GM12874 (cell line): ENCODE measurements around the gene SHF.

Source experiments
- TF ChIP-seq, protein P1 (sequence below): IDR thresholded peaks from 2 replicates; pipeline ENCODE4 v1.5.1; 2011; ENCODE audit warnings: low read depth, mild to moderate bottlenecking, control low read depth, low read length, moderate library complexity; ENCODE audit not compliant: insufficient read depth

The SHF gene

GRCh38 chr15:45165536-45165935, 22.2 kb downstream of the SHF start:
- TF ChIP-seq, protein P1, sequence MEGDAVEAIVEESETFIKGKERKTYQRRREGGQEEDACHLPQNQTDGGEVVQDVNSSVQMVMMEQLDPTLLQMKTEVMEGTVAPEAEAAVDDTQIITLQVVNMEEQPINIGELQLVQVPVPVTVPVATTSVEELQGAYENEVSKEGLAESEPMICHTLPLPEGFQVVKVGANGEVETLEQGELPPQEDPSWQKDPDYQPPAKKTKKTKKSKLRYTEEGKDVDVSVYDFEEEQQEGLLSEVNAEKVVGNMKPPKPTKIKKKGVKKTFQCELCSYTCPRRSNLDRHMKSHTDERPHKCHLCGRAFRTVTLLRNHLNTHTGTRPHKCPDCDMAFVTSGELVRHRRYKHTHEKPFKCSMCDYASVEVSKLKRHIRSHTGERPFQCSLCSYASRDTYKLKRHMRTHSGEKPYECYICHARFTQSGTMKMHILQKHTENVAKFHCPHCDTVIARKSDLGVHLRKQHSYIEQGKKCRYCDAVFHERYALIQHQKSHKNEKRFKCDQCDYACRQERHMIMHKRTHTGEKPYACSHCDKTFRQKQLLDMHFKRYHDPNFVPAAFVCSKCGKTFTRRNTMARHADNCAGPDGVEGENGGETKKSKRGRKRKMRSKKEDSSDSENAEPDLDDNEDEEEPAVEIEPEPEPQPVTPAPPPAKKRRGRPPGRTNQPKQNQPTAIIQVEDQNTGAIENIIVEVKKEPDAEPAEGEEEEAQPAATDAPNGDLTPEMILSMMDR, result no peak

DNA sequence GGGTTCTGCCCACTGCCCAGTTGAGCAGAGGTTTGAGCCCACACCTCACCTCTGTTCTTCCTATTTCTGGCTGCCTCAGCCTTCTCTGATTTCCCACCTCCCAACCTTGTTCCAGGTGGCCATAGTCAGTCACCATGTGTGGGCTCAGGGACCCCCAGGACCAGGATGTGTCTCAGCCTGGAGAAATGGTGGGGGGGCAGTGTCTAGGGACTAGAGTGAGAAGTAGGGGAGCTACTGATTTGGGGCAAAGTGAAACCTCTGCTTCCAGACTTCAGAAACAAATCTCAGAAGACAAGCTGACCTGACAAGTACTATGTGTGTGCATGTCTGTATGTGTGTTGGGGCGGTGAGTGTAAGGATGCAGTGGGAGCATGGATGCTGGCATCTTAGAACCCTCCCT, 22.9 kb downstream of the SHF start:
- TF ChIP-seq, protein P1, result no peak

- TF ChIP-seq, protein P1, result no peak
These were observed 24.3 kb downstream of the SHF start for GRCh38 chr15:45163508-45163856.

- TF ChIP-seq, protein P1, result peak; percentile 94
These were observed 24.8 kb downstream of the SHF start for GRCh38 chr15:45162771-45163507.

DNA sequence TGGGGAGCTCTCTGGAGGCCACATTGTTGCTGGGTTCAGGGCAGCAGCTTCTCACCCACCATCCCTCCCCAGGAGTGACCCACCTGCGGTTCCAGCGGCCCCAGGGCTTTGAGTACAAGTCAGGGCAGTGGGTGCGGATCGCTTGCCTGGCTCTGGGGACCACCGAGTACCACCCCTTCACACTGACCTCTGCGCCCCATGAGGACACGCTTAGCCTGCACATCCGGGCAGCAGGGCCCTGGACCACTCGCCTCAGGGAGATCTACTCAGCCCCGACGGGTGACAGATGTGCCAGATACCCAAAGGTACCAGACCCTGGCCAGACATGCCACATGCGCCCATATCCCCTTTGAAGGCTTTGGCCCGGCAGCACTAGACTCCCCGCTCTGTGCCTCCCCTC, 26.1 kb downstream of the SHF start:
- TF ChIP-seq, protein P1, result no peak

DNA sequence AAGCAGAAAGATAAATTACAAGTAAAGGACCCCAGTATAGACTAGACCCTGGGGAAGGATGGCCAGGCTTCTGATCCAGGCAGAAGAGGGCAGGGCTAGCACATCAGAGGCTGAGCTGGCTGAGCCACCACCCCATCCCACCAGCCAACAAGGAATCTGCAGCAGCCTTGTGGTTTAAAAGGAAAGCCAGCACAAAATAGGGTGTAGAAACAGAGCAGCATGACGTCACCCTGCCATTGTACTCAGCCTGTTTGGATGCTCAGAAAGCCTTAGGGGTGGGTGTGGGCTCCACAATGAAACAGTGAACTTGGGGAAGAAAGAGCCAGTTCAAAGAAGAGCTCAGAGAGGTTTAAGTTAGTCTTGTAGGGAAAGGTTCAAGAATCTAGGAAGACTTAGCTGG, 29.8 kb downstream of the SHF start:
- TF ChIP-seq, protein P1, result no peak

DNA sequence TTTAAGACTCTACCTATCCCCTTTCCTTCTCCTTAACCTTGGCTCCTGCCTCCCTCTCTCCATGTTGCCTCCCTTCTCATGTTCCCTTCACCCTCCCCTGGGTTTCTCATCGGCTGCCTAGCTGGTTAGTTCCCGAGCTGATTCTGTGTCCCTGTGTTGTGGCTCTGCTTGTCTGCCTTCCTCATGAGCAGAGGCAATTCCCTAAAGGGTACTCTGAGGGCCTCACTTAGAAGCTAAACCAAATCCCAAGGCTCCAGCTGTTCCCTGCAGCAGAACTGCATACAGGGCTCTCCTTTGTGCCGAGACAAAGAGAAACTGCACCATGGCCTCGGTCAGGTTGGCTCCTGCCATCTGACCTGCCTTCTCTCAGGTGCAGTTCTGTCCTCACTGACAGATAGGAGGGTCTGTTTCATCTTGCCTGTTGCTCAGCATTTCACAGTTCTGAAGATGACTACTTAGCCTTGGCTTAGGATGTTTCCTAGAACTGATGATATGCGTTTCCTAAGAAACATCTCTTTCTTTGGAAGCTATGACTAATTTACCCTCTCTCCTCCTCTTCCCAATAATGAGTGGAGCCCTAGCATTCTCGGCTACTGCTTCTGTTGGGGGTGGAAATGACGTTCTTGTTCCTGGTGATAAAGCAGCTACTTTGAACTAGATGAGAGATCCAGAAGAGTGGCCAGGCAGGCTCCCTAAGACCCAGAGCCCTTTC, 30.9 kb downstream of the SHF start:
- TF ChIP-seq, protein P1, result no peak
